ENCODE data around the gene STK24. TPM values are rescaled to one million over a fixed set of nuclear protein-coding genes. Genes with fewer than 3 reads are reported as not detected.

The STK24 gene
- total RNA-seq, 4 donors from 2014 or later, result 100 to 133 (median 124) TPM

GRCh38 chr13:98447881-98448641, 128.8 kb downstream of the STK24 start:
- TF ChIP-seq CTCF (IDR thresholded peaks at IDR 0.05; ENCODE audit: low read depth), result no peak

- no peak for TF ChIP-seq CTCF (IDR thresholded peaks at IDR 0.05; ENCODE audit: low read depth)
These were observed 129.8 kb downstream of the STK24 start for GRCh38 chr13:98447130-98447529.

GRCh38 chr13:98446234-98446621, 130.7 kb downstream of the STK24 start:
- TF ChIP-seq CTCF (IDR thresholded peaks at IDR 0.05; ENCODE audit: low read depth), result no peak

- no peak for TF ChIP-seq CTCF (IDR thresholded peaks at IDR 0.05; ENCODE audit: low read depth)
These were observed 131.3 kb downstream of the STK24 start for GRCh38 chr13:98445340-98446233.

GRCh38 chr13:98444381-98444780, 132.5 kb downstream of the STK24 start:
- no peak for TF ChIP-seq CTCF (IDR thresholded peaks at IDR 0.05; ENCODE audit: low read depth)

GRCh38 chr13:98443800-98444325, 133.0 kb downstream of the STK24 start:
- no peak for TF ChIP-seq CTCF (IDR thresholded peaks at IDR 0.05; ENCODE audit: low read depth)

- no peak for TF ChIP-seq CTCF (IDR thresholded peaks at IDR 0.05; ENCODE audit: low read depth)
These were observed 133.6 kb downstream of the STK24 start for GRCh38 chr13:98443329-98443728.

All from subcutaneous adipose tissue (tissue), 4 donors.